Small intestine (tissue), 7 donors: Measurements from ENCODE around the gene RAPSN. TPM values are rescaled to one million over a fixed set of nuclear protein-coding genes. Genes with fewer than 3 reads are reported as not detected.

Experiments
- DNase-seq, 2 donors: peaks; one replicate each; pipeline versions ENCODE4 v3.0.0 to v3.0.0-alpha.2; 2013
- FAIRE-seq: peaks from 2 replicates; lab custom pipeline; 2012; peaks lifted over from hg19 to GRCh38; lab: Jason Lieb, UNC
- H3K27ac ChIP-seq, 3 donors: one replicate each; pipeline ENCODE4 v1.5.1; 2013; ENCODE audit warnings: low read length in 2 of 3, mild to moderate bottlenecking in 2 of 3, control low read depth in 1 of 3, inconsistent platforms in 1 of 3, low read depth in 1 of 3, moderate library complexity in 1 of 3
- H3K27me3 ChIP-seq, 3 donors: one replicate each; pipeline ENCODE4 v1.6.1; 2013; ENCODE audit warnings: low read length in 3 of 3, inconsistent platforms in 1 of 3; ENCODE audit not compliant: control insufficient read depth in 3 of 3, insufficient read depth in 3 of 3
- H3K36me3 ChIP-seq, 3 donors: one replicate each; pipeline ENCODE4 v1.6.1; 2013; ENCODE audit warnings: low read length in 3 of 3, inconsistent platforms in 1 of 3, low read depth in 1 of 3, mild to moderate bottlenecking in 1 of 3, moderate library complexity in 1 of 3; ENCODE audit not compliant: control insufficient read depth in 3 of 3, insufficient read depth in 2 of 3
- H3K4me1 ChIP-seq, 3 donors: one replicate each; pipeline ENCODE4 v1.6.1; 2013; ENCODE audit warnings: low read length in 2 of 3, inconsistent platforms in 1 of 3, low read depth in 1 of 3, mild to moderate bottlenecking in 1 of 3, moderate library complexity in 1 of 3; ENCODE audit not compliant: control insufficient read depth in 3 of 3, insufficient read depth in 2 of 3
- H3K4me3 ChIP-seq, 3 donors: one replicate each; pipeline ENCODE4 v1.5.1; 2013; ENCODE audit warnings: low read length in 3 of 3, control low read depth in 1 of 3, inconsistent platforms in 1 of 3, low read depth in 1 of 3, mild to moderate bottlenecking in 1 of 3, moderate library complexity in 1 of 3
- H3K9me3 ChIP-seq, 2 donors: one replicate each; pipeline ENCODE4 v1.6.1; 2013; ENCODE audit warnings: low read depth in 1 of 2, low read length in 1 of 2; ENCODE audit not compliant: control insufficient read depth in 2 of 2, insufficient read depth in 1 of 2
- WGBS, 3 donors: extraction: QIAGEN DNeasy Blood & Tissue Kit; methylation state at CpG; one replicate each; pipeline ENCODE4 v1.1.7; 2013; 5-methylcytosine and 5-hydroxymethylcytosine counted together
- polyA plus RNA-seq, 4 donors: library from polyadenylated mRNA; stranded (reverse) in 3 of 4; unstranded in 1 of 4; fragments of 200-250 nt in 3 of 4; fragments of 120-200 nt in 1 of 4; gene quantifications; one replicate each; pipeline versions ENCODE4 v1.2.1 to v1.2.3, GENCODE V29; 2013
- donor health status: healthy with polysubstance abuse.
- donor health status: control.
- donor health status: control.
- donor health status: Bipolar disorder and iron deficiency.
- donor health status: healthy.

Gene RAPSN
- polyA plus RNA-seq, 4 donors: 0.36 to 0.89 (median 0.66) TPM

GRCh38 chr11:47425611-47426010 is 23.3 kb downstream of the RAPSN start:
- no peaks in the 10 kb centered on the region for H3K9me3 ChIP-seq
- peaks cover 7 to 43% (median 8%) of the 10 kb centered on the region in 3 donors for H3K36me3 ChIP-seq
- H3K4me1 ChIP-seq: peaks cover 0 to 9% (median 3%) of the 10 kb centered on the region in 3 donors
- H3K27me3 ChIP-seq: no peaks in the 10 kb centered on the region
- FAIRE-seq: no peak
- peak overlapping the region; percentile 74 to 99 (median 93) for H3K4me3 ChIP-seq
- 0% methylated on average over 14 of the region's 14 CpGs for WGBS, 3 donors
- no peak for DNase-seq
- peak overlapping the region in 2 of 3 donors; percentile 51 to 95 for H3K27ac ChIP-seq

- Histone ChIP-seq H3K4me3 (no peak overlapping the region), H3K4me1 (no peaks in the 10 kb centered on the region), H3K9me3 (no peaks in the 10 kb centered on the region), H3K27ac (no peak overlapping the region), H3K27me3 (no peaks in the 10 kb centered on the region), H3K36me3 (peaks cover 12 to 88% (median 25%) of the 10 kb centered on the region in 3 donors)
- DNase-seq (no peak), FAIRE-seq (no peak)
- WGBS, 3 donors: 85 to 87% (median 87%) methylated on average over 23 of the region's 23 CpGs
Observed at GRCh38 chr11:47418454-47419259, 30.3 kb downstream of the RAPSN start.

- Histone ChIP-seq H3K4me1 (no peaks in the 10 kb centered on the region), H3K4me3 (no peak overlapping the region), H3K36me3 (peaks cover 12 to 85% (median 23%) of the 10 kb centered on the region in 3 donors), H3K27ac (no peak overlapping the region), H3K27me3 (no peaks in the 10 kb centered on the region), H3K9me3 (no peaks in the 10 kb centered on the region)
- DNase-seq: no peak
- 89 to 90% (median 89%) methylated on average over 6 of the region's 6 CpGs for WGBS, 3 donors
- FAIRE-seq: no peak
Observed at GRCh38 chr11:47417712-47418111, 31.2 kb downstream of the RAPSN start.

GRCh38 chr11:47415949-47416472 is 32.9 kb downstream of the RAPSN start:
- FAIRE-seq: no peak
- Histone ChIP-seq H3K36me3 (peaks cover 9 to 83% (median 18%) of the 10 kb centered on the region in 3 donors), H3K27me3 (no peaks in the 10 kb centered on the region)

GRCh38 chr11:47415091-47415854 is 33.7 kb downstream of the RAPSN start:
- DNase-seq (no peak), FAIRE-seq (no peak)
- WGBS, 3 donors: 86 to 88% (median 86%) methylated on average over 31 of the region's 31 CpGs

More at GRCh38 chr11:47415949-47416472, 32.9 kb downstream of the RAPSN start:
- H3K9me3 ChIP-seq: no peaks in the 10 kb centered on the region
- DNase-seq: peak in 1 of 2 donors; percentile 50
- 29 to 39% (median 32%) methylated on average over 13 of the region's 13 CpGs for WGBS, 3 donors
- H3K27ac ChIP-seq: peak overlapping the region in 2 of 3 donors; percentile 69 to 83
- no peak overlapping the region for H3K4me3 ChIP-seq
- no peaks in the 10 kb centered on the region for H3K4me1 ChIP-seq

GRCh38 chr11:47414685-47415070 is 34.3 kb downstream of the RAPSN start:
- 89 to 94% (median 90%) methylated on average over 16 to 19 of the region's 19 CpGs for WGBS, 3 donors
- peaks cover 9 to 80% (median 10%) of the 10 kb centered on the region in 3 donors for H3K36me3 ChIP-seq
- FAIRE-seq: no peak

More at GRCh38 chr11:47415091-47415854, 33.7 kb downstream of the RAPSN start:
- H3K36me3 ChIP-seq: peaks cover 9 to 83% (median 14%) of the 10 kb centered on the region in 3 donors
- peak overlapping the region in 2 of 3 donors; percentile 69 to 83 for H3K27ac ChIP-seq
- H3K4me3 ChIP-seq: no peak overlapping the region
- H3K9me3 ChIP-seq: no peaks in the 10 kb centered on the region
- no peaks in the 10 kb centered on the region for H3K4me1 ChIP-seq
- no peaks in the 10 kb centered on the region for H3K27me3 ChIP-seq

GRCh38 chr11:47413908-47414684 is 34.8 kb downstream of the RAPSN start:
- DNase-seq: no peak
- H3K9me3 ChIP-seq: no peaks in the 10 kb centered on the region
- FAIRE-seq: no peak
- no peak overlapping the region for H3K4me3 ChIP-seq
- H3K27ac ChIP-seq: no peak overlapping the region
- H3K27me3 ChIP-seq: no peaks in the 10 kb centered on the region
- H3K36me3 ChIP-seq: peaks cover 6 to 76% (median 10%) of the 10 kb centered on the region in 3 donors
- peaks cover 0 to 3% (median 0%) of the 10 kb centered on the region in 3 donors for H3K4me1 ChIP-seq
- 83 to 88% (median 86%) methylated on average over 16 of the region's 16 CpGs for WGBS, 3 donors

More at GRCh38 chr11:47414685-47415070, 34.3 kb downstream of the RAPSN start:
- H3K4me1 ChIP-seq: no peaks in the 10 kb centered on the region
- no peaks in the 10 kb centered on the region for H3K9me3 ChIP-seq
- DNase-seq: no peak
- H3K4me3 ChIP-seq: no peak overlapping the region
- no peaks in the 10 kb centered on the region for H3K27me3 ChIP-seq
- no peak overlapping the region for H3K27ac ChIP-seq
